Hematopoietic multipotent progenitor cell treated with erythropoietin and hydrocortisone succinate and interleukin-3 and kit ligand, for 6 days (in vitro differentiated cells): Measurements from ENCODE around the gene OPCML.

Source experiments
- DNase-seq: peaks from one replicate; pipeline ENCODE4 v3.0.0-alpha.2; 2015

Gene OPCML

DNA sequence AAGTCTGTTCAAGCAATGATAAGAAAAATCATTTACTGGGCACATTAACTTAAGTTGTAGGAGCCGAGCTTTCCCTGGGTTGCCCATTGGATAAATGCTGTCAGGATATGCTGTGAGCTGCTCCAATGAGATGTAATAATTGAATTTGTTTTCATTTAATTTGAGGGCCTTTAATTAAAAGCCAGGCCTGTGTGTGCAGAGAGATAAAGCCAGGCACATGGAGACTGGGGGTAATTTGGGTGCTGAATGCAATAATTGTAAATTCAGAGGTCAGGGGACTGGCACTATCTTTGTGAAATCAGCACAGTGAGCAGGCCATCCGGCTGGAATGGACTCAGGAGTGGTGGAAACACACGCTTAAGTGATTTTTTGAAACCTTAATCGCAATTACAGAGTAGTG lies 125.8 kb downstream of the OPCML start:
- no peak for DNase-seq

DNA sequence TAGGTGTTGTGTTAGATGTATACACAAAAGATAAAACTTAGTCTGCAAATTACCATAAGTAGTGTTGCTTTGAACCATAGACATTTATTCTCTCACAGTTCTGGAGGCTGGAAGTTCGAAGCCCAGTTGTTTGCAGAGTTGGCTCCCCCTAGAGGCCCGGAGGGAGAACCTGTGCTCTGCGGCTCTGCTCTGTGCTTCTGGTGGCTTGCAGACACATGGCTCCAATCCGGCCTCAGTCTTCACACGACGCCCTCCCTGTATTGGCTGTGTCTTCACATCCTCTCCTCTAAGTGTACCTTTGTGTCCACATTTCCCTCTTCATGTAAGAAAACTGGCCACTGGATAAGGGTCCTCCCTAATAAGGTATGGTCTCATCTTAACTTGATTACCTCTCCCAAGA lies 128.4 kb downstream of the OPCML start:
- DNase-seq = peak; percentile 25

- no peak for DNase-seq
Observed at GRCh38 chr11:133402551-133402950, 129.8 kb downstream of the OPCML start.

GRCh38 chr11:133399855-133400625 lies 132.3 kb downstream of the OPCML start:
- no peak for DNase-seq

GRCh38 chr11:133399294-133399693 lies 133.0 kb downstream of the OPCML start:
- DNase-seq = no peak

DNA sequence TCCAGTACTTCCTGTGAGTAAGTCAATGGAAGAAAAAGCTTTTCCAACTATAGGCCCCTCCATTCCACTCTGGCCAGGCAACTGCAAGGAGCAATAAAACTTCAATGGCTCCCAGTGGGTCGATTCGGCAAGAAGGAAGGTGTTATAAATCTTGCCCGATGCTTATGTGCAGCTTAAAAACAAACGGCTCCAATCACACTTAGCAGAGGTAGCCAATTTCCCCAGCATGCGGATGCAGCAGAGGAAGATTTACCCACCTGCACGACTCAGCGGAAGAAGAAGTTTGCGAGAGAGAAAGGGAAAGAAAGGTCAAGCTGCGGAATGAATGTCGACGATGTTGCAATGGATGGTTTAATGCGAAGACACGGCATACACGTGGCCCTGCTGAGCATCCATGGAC lies 141.5 kb downstream of the OPCML start:
- DNase-seq = no peak

DNA sequence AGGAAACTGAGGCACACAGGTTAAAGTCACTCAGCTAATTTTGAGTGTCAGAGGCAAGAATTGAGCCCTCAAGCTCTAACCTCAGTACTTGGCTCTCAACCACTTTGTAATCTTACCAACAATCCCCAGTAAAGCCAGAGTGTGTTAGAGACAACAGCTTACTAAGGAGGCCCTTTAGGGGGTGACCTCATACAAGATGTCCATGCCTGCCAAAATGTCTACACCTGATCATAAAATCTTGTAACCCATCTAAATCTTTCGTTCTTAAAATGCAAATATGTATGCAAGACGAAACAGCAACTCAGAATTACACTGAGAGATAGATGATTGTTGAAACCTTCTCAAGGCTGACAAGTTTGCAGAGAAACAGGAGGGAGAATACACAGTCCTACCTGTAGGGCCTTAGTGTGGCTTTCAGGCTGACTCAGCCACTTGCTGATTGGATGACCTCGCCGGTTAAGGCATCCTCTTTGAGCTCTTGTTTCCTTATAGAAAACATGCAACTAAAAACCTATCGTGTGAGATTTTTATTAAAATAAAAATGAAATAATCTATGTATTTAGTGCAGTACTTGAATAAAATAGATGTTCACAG lies 143.2 kb downstream of the OPCML start:
- no peak for DNase-seq

DNA sequence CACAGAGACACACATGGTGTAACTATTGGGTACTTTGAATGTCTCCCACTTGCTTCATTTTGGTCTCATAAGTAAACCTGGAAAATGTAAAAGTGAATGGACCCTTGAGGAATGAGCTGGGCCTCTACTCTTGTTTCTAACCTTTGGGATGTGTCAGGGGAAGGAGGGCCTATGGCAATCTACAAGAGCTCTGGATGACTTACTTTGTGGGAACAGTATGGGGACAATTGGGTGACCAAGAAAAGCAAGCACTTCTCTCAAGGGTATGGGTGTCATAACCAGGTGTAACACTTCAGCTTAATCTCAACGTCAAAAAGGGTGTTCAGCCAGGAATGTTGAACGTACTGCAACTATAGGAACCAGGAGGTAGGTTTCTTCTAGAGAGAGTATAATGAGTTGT lies 144.0 kb downstream of the OPCML start:
- DNase-seq = no peak

GRCh38 chr11:133386852-133387251 lies 145.4 kb downstream of the OPCML start:
- DNase-seq = no peak

- DNase-seq = no peak
Observed at GRCh38 chr11:133386262-133386661, 146.0 kb downstream of the OPCML start.

DNA sequence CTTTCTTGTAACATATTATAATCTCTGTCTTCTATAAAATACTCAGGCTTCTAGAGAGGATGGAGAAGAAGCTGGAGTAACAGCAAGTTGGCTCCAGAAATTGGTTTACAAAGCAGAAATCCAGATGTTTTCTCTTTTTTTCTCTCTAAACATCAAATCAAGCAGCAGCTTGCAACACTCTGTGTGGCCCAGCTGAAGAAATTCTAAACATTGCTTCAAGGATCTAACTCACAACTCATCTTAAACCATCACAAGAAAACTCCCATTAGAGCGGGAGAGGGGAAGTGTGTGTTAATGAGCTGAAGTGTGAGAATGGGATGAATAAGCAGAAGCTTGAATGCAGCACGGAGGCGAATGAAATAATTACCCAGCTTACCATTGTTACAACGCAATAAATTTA lies 146.5 kb downstream of the OPCML start:
- no peak for DNase-seq

GRCh38 chr11:133384731-133385130 lies 147.6 kb downstream of the OPCML start:
- DNase-seq = no peak

DNA sequence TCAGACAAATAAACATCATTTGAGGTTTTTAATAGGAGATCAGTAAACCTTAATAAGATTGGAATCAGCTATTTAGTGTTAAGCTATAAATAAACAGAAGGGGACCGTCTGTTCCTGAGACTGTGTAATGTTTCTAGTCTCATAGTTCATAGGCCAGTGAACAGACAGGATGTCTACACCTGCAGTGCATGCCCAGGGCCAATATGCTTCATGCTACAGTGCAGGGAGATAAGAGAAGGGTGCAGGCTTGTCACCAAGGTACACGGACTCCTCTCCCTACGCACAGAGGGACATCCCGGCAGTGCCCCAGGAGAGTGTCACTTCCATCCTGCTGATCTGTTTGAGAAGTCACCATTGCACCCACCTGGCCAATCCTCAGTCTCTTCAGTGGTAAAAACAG lies 148.6 kb downstream of the OPCML start:
- DNase-seq = no peak

DNA sequence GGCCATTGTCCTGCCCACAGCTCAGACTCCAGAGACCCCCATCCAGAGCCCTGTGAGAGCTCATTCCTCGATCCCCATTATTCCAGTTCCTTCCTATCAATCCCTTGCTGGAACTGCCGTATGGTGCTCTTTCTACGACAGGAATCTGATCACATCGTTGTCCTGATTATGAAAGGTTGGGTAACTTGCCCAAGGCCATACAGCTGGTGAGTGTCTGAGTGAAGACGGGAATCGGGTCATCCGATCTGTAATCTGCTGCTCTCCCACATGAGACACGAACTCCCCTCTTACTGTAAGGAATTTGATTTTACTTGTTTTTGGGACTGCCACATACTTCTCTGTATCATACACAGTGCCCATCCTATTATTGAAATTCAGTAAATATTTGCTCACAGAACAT lies 149.1 kb downstream of the OPCML start:
- no peak for DNase-seq

- DNase-seq = no peak
Observed at GRCh38 chr11:133382131-133382812, 150.0 kb downstream of the OPCML start.

DNA sequence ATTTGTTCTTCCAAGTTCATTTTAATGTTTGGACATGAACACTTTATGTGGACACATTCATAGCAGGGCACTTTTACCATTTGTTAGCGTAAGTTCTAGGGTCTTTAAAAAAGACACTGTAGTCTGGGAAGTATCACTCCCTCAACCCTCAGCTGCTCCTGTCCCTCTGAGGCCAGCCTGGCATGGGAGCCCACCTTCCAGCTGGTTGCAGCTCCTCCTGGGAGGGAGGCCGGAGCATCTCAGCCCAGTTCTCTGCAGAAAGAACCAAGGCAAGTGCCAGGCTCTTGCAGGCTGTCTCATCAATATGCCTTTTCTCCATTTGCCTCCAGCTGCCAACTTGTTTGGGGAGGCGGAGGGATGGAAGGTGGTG lies 150.6 kb downstream of the OPCML start:
- no peak for DNase-seq

- no peak for DNase-seq
Observed at GRCh38 chr11:133366147-133366546, 166.2 kb downstream of the OPCML start.

GRCh38 chr11:133362916-133363315 lies 169.4 kb downstream of the OPCML start:
- DNase-seq = no peak

DNA sequence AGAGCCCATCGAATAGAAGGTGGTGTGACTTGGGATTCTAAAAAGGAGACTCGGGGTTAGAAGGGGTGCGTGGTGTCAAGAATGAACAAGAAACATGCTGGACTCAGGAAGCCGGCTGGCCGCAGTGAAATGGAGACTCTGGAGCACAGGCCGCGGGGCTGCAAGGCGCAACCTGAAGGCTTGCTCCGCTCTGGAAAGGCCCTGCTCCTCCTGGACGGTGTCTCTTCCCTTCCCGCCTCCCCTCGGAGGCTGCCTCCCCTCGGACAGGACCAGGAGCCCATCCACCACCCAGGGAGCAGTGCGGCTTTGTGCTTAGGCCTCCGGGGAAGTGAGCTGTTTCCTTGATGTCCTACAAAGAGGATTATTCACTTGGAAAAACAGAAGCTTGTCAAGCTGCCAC lies 170.1 kb downstream of the OPCML start:
- DNase-seq = no peak

- no peak for DNase-seq
Observed at GRCh38 chr11:133361689-133361994, 170.7 kb downstream of the OPCML start.

DNA sequence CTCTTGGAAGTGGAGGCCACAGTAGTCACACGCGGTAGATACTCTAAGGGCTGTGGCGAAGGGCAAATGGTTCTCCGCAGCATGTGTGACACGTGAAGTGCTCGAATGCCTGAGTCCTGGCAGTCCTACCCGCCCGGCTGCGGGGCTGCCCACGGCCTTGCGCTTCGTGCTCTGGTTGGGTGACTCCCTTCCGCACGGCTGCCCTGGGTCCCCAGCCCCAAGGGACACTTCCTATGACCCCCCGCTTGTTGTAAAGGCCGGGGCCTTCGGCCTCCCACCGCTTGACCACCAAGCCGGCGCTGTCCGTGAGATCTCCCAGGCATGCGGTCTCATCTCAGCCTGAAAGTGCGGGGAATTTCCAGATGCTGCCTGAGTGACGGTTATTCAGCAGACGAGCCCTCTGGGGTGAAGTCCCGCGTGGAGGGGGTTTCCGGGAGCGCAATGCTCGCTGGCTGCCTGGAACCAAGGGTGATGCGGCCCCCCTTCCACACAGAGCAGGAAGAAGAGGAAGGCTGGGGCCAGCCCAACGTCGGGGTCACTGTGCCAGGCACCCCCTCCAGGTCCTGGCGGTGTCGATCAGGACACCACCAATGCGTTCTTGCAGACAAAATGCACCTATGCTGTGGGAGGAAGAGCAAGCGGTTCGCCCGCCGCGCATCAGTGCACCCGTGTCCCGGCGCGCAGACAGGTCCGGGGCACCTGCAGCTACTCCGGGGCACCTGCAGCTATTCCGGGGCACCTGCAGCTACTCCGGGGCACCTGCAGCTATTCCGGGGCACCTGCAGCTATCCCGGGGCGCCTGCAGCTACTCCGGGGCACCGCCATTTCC lies 171.2 kb downstream of the OPCML start:
- DNase-seq = no peak

DNA sequence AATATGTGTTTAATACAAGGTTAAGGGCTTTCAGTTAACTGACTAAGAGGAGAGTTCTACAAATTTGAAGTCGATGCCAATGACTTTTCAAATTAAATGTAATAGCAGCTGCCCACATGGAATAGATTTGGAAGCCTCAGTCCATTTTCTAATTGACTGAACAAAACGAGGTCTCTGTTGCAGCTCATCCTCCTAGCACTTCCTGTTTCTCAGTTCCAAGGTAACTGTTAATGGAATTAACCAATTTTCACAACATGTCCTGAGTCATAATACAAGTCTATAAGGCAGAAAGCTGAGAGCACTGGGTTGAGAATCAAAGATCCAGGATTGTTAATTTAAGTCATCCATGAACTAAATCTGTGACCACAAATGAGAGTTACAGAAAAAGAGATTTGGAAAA lies 177.2 kb downstream of the OPCML start:
- no peak for DNase-seq

- DNase-seq = no peak
Observed at GRCh38 chr11:133354069-133354468, 178.2 kb downstream of the OPCML start.

- no peak for DNase-seq
Observed at GRCh38 chr11:133350045-133350444, 182.3 kb downstream of the OPCML start.
